HG03457 (cell line): ENCODE results near the gene TBC1D1.
"Not testable (repeated sequence)": the region's sequence is repeated elsewhere in the genome, so short reads cannot be mapped to it uniquely, and the experiment has no call there.

Source experiments
- ATAC-seq: cut with Tn5 transposase; IDR thresholded peaks from one replicate; pipeline ENCODE4 v1.9.1; 2021; ENCODE audit warnings: moderate number of reproducible peaks; ENCODE audit not compliant: unreplicated experiment

The TBC1D1 gene

GRCh38 chr4:37918653-37919052, 27.8 kb downstream of the TBC1D1 start:
- no peak for ATAC-seq

DNA sequence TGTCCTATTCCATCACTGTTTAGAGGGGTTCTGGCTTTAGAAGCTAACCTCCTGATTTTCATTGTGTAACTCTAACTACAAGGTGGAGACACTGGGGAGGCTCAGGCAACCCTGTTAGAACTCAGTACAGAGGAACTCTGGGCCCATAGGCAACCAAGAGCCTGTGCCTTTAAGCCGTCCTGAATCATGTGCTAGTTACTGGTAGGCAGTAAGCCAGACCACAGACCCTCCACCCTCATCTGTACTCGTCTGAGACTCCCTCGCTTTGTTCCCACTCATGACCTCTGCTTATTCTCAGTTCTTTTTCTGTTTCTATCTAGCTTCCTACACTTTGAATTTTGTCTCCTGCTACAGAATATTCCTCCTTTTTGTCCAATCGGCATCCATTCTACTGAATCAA, 31.4 kb downstream of the TBC1D1 start:
- ATAC-seq: no peak

DNA sequence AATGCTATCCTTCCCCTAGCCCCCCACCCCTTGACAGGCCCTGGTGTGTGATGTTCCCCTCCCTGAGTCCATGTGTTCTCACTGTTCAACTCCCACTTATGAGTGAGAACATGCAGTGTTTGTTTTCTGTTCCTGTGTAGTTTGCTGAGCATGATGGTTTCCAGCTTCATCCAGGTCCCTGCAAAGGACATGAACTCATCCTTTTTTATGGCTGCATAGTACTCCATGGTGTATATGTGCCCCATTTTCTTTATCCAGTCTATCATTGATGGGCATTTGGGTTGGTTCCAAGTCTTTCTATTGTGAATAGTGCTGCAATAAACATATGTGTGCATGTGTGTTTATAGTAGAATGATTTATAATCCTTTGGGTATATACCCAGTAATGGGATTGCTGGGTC, 32.2 kb downstream of the TBC1D1 start:
- ATAC-seq: not testable (repeated sequence)

DNA sequence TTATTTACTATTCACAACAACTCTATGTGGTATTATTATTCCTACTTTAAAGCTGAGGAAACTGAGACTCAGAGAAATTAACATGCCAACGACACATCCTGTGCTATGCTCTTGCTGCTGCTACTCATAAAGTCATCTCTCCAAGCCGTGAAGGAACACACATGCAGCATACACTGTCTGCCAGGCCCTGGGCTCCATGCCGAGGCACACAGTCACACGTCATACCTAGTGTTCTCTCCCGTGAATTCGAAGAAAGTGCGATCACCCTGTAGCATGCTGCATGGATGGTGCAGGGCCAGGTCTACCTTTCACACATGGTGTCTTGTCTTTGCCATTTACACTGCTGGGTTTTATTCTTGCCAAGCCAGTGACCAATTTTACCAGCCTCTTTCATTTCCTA, 34.1 kb downstream of the TBC1D1 start:
- ATAC-seq: no peak

GRCh38 chr4:37927434-37927833, 36.5 kb downstream of the TBC1D1 start:
- no peak for ATAC-seq

GRCh38 chr4:37928426-37929416, 37.8 kb downstream of the TBC1D1 start:
- ATAC-seq: no peak

DNA sequence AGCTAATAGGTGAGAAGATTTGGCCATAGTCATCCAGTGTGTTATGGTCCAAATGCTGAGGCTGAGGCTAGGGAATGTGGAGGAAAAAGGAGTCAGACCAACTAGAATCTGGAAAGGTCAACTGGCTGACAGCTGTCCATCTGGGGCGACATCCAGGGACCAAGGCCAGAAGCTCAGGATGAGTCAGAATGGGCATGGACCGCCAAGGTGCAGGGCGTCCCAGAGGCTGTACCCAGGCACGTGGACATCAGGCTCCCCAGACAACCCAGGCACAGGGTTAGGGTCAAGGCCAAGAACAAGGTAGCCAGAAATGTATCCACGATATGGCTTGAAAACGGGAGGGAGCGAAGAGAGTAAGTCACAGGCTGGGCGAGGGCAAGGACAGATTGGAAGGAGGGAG, 43.2 kb downstream of the TBC1D1 start:
- no peak for ATAC-seq

GRCh38 chr4:37934609-37935008, 43.7 kb downstream of the TBC1D1 start:
- ATAC-seq: no peak

- ATAC-seq: no peak
Observed at GRCh38 chr4:37935026-37935425, 44.1 kb downstream of the TBC1D1 start.

DNA sequence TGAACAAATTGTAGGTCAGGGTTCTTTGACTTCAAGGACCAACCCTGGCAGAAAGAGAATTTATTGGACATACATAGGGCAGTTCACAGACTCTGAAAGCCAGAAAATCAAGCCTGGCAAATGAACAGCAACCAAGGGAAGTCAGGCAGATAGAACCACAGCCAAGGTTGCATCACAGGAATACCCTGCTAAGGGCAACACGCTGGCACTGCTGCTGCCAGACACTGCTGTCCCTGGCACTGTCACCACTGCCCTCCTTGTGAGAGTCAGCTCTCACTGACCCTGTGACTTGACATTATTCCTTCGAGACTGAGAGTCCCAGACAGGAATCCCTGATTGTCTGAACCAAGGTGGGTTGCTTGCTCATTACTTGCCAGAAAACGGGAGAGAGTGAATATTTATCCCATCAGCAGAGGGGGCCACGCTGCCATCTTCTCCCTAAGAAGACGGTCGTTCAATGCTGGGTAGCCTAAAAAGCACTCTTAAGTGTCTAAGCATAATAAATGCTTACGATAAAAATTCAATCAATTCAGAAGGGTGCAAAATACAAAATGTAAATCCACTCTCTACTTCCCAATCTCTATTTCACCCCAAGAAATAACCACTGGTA, 46.1 kb downstream of the TBC1D1 start:
- ATAC-seq: no peak

GRCh38 chr4:37938208-37938607, 47.3 kb downstream of the TBC1D1 start:
- ATAC-seq: no peak

- ATAC-seq: no peak
Observed at GRCh38 chr4:37946503-37947179, 55.8 kb downstream of the TBC1D1 start.

DNA sequence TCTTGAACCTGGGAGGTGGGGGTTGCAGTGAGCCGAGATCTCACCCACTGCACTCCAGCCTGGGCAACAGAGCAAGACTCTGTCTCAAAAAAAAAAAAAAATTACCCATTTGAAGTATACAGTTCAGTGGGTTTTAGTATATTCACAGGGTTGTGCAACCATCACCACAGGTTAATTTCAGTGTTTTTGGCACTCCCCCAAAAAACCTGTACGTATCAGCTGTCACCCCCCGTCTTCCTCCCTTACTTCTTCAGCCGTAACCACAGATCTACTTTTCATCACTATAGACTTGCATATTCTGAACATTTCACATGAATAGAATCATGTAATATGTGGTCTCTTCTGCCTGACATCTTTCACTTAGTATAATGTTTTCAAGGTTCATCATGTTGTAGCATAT, 57.7 kb downstream of the TBC1D1 start:
- no peak for ATAC-seq

DNA sequence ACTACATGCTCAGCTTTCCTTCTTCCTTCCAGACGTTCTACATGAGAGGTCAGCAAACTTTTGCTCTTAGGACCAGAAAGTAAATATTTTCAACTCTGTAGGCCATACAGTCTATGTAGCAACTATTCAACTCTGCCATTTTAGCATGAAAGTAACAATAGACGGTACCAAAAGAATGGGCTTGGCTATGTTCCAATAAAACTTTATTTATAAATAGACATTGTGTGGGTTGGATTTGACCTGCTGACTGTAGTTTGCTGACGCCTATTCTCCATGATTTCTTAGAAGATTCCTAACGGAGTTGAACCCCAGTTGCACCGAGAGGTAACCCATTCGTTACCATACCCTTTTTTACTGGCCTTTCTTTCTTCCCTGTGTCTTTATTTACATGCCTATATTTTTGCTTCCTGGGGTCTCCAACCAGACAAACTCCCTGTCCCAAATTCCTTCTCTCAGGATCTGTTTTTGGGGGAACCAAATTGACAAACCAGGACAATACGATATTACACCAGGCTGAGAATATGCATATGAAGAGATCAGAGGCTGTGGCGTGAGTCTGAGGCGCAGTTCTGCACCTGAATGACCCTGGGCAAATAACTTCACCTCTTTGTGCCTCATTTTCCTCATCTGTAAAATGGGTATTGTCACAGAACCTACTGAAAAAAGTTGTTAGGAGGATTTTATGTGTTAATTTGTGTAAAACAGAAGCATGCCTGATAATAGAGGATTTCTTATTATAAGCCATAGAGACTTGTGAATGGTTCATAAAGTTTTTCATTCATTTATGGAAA, 58.9 kb downstream of the TBC1D1 start:
- ATAC-seq: no peak

GRCh38 chr4:37951461-37952352, 60.8 kb downstream of the TBC1D1 start:
- no peak for ATAC-seq

DNA sequence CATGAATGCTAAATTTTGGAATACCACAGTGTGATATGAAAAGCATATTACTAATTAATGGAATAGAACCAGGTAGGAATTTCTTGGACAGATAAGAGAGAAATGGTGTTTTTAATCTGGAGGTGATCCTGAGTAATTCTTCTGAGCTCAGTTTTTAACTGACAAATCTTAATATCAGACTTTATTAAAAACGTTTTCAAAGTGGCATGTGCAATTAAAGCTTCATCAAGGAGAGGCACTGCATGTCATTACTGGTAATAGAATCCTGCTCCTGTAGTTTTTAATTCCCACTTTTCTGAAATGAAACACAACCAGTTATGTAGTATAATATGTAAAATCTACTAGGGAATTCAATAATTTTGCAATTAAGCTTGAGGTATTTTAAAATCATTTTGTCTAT, 62.3 kb downstream of the TBC1D1 start:
- ATAC-seq: no peak

DNA sequence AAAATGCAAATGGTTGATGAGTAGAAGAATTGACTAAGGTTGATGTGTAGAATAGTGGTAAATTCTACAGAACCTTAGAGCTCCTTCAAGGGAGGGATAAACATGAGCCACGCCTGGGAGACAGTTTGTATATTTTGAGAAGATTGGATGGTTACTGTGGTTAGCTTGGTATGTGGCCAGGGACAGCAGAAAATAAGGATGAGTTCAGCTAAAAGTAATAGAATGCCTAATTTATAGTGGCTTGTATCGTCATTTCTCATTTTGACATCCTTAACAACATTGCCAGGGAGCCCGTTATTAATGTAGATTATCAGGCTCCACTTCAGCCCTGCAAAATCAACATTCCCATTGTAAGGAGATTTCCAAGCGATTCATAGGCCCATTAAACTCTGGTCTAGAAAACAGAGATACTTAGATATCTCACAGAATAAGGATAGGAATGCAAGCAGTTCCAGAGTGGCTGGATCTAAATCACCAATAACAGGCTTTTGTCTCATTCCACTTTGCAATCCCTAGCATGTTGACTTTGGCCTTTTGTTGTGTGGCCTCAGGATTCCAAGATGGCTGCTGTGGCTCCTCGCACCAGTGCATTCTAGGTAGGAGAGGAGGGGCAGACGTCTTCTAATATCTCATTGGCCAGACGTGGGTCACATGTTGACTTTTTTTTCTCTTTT, 62.9 kb downstream of the TBC1D1 start:
- ATAC-seq: no peak

DNA sequence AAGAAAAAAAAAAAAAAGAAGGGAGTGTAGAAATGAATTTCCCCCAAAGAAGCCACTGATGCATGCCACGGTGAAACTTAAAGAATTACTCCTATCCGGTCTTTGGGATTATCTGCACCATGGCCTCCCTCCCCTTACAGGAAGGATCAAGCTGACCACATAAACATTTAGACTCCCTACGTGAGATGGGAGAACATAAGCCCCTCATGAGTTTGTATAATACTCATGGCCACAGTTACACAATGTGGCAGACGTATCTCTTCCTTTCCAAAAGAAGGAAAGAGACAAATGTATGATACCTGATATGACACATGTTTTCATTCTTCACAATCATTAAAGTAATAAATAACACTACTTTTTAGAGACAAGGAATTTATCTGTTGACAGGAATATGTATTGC, 66.1 kb downstream of the TBC1D1 start:
- no peak for ATAC-seq

DNA sequence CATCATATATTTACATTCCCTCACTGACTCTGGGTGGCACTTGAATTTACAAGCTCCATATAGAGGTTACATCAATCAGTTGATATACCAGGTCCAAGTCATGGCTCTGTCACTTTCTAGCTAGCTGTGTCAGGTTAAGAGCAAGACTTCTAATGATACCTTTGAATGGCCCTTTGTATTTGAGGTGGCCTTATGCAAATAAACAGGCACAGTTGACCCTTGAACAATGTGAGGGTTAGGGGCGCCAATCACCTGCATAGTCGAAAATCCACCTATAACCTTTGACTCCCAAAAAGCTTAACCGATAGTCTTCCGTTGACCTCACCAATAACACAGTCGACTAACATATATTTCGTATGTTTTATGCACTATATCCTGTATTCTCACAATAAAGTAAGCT, 68.0 kb downstream of the TBC1D1 start:
- no peak for ATAC-seq
